Neuronal stem cell (in vitro differentiated cells): ENCODE measurements around the gene IMMP2L.

ENCODE experiments used
- DNase-seq: peaks from one replicate; pipeline ENCODE4 v3.0.0-alpha.2; 2013; ENCODE audit warnings: low spot score
- H2AFZ ChIP-seq: one replicate; pipeline ENCODE4 v1.6.1; 2013; ENCODE audit warnings: mild to moderate bottlenecking, low read length, inconsistent platforms
- H2AK5ac ChIP-seq: 2 replicates; pipeline ENCODE4 v1.6.1; 2013; ENCODE audit warnings: low read depth, mild to moderate bottlenecking, inconsistent platforms, low read length, moderate library complexity, mixed read lengths
- H2BK120ac ChIP-seq: 2 replicates; pipeline ENCODE4 v1.6.1; 2013; ENCODE audit warnings: low read depth, mild to moderate bottlenecking, inconsistent platforms, low read length, moderate library complexity, mixed read lengths
- H2BK12ac ChIP-seq: one replicate; pipeline ENCODE4 v1.6.1; 2013; ENCODE audit warnings: low read length, inconsistent platforms
- H2BK15ac ChIP-seq: 2 replicates; pipeline ENCODE4 v1.6.1; 2013; ENCODE audit warnings: mild to moderate bottlenecking, low read length, inconsistent platforms, mixed read lengths
- H2BK5ac ChIP-seq: one replicate; pipeline ENCODE4 v1.6.1; 2013; ENCODE audit warnings: inconsistent platforms, mild to moderate bottlenecking, low read length, moderate library complexity
- H3K14ac ChIP-seq: one replicate; pipeline ENCODE4 v1.6.1; 2013; ENCODE audit warnings: low read length, inconsistent platforms
- H3K18ac ChIP-seq: 2 replicates; pipeline ENCODE4 v1.6.1; 2013; ENCODE audit warnings: low read length, inconsistent platforms
- H3K23ac ChIP-seq: 2 replicates; pipeline ENCODE4 v1.6.1; 2013; ENCODE audit warnings: low read depth, mild to moderate bottlenecking, mixed read lengths, low read length, inconsistent platforms; ENCODE audit not compliant: poor library complexity
- H3K27ac ChIP-seq: replicated peaks from 3 replicates; pipeline ENCODE4 v1.5.1; 2013; ENCODE audit warnings: low read length, inconsistent platforms
- H3K27me3 ChIP-seq, 3 experiments: 2 replicates each; pipeline ENCODE4 v1.6.1; 2013; ENCODE audit warnings: low read length in 3 of 3, mild to moderate bottlenecking in 2 of 3, inconsistent platforms in 1 of 3, low read depth in 1 of 3, mixed read lengths in 1 of 3, moderate library complexity in 1 of 3; ENCODE audit not compliant: control insufficient read depth in 3 of 3, insufficient read depth in 3 of 3
- H3K36me3 ChIP-seq, 2 donors: replicated peaks in 1 of 2; 2 replicates each; pipeline ENCODE4 v1.6.1; 2013; ENCODE audit warnings: low read length in 2 of 2; ENCODE audit not compliant: control insufficient read depth in 2 of 2, insufficient read depth in 2 of 2
- H3K4ac ChIP-seq: 2 replicates; pipeline ENCODE4 v1.6.1; 2013; ENCODE audit warnings: inconsistent platforms, mild to moderate bottlenecking, low read length, moderate library complexity
- H3K4me1 ChIP-seq, 2 donors: 1 replicate in 1 of 2; 2 replicates in 1 of 2; pipeline ENCODE4 v1.6.1; 2013; ENCODE audit warnings: low read length in 2 of 2, low read depth in 1 of 2; ENCODE audit not compliant: control insufficient read depth in 2 of 2, insufficient read depth in 1 of 2
- H3K4me2 ChIP-seq: one replicate; pipeline ENCODE4 v1.6.1; 2013; ENCODE audit warnings: mild to moderate bottlenecking, low read length, inconsistent platforms; ENCODE audit not compliant: insufficient read depth, poor library complexity, severe bottlenecking
- H3K4me3 ChIP-seq, 2 donors: 2 replicates each; pipeline ENCODE4 v1.5.1; 2013; ENCODE audit warnings: low read length in 2 of 2, mild to moderate bottlenecking in 2 of 2, inconsistent platforms in 1 of 2, moderate library complexity in 1 of 2
- H3K79me1 ChIP-seq: one replicate; pipeline ENCODE4 v1.6.1; 2013; ENCODE audit warnings: low read depth, mild to moderate bottlenecking, inconsistent platforms, low read length, moderate library complexity
- H3K9ac ChIP-seq: one replicate; pipeline ENCODE4 v1.6.1; 2013; ENCODE audit warnings: mild to moderate bottlenecking, low read depth, low read length, inconsistent platforms; ENCODE audit not compliant: poor library complexity
- H3K9me3 ChIP-seq, 2 donors: replicated peaks in 1 of 2; 2 replicates each; pipeline versions ENCODE3 to v1.6.1; 2013; ENCODE audit warnings: low read length in 2 of 2, mild to moderate bottlenecking in 2 of 2, inconsistent platforms in 1 of 2, low read depth in 1 of 2, mixed read lengths in 1 of 2, moderate library complexity in 1 of 2; ENCODE audit not compliant: control insufficient read depth in 2 of 2, insufficient read depth in 1 of 2
- H4K8ac ChIP-seq: one replicate; pipeline ENCODE4 v1.6.1; 2013; ENCODE audit warnings: low read depth, mild to moderate bottlenecking, inconsistent platforms, low read length, moderate library complexity
- H4K91ac ChIP-seq: one replicate; pipeline ENCODE4 v1.6.1; 2013; ENCODE audit warnings: low read length, low read depth, mild to moderate bottlenecking, inconsistent platforms; ENCODE audit not compliant: poor library complexity
- WGBS, 2 donors: extraction: QIAGEN DNeasy Blood & Tissue Kit; methylation state at CpG; one replicate each; pipeline ENCODE4 v1.1.7; 2013; ENCODE audit warnings: missing lambda C conversion rate in 2 of 2, mixed read lengths in 1 of 2; ENCODE audit not compliant: insufficient read length in 2 of 2, insufficient replicate concordance in 1 of 2; ENCODE audit errors: extremely low coverage in 2 of 2; 5-methylcytosine and 5-hydroxymethylcytosine counted together

The IMMP2L gene

DNA sequence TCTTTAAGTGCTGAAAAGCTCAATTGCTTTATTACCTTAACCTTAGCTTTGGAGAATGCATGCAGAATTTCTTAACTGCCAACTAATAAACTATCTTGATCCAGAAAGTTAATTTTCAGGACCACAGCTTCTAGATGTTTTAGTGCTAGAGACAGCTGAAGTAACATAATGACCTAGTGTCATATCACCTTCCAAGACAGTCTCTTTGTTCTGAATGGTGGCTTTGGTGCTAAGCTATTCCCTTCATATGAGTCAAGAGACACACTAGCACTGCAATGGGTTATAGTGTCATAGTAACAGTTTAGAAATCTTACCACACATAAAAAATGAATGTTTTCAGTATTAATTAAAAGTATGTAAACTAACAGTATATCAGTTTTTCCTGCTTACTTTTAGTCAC is 586.8 kb downstream of the IMMP2L start:
- Histone ChIP-seq H3K9ac (no peak overlapping the region), H3K27me3 (no peaks in the 10 kb centered on the region), H3K23ac (no peak overlapping the region), H3K4me3 (no peak overlapping the region), H2AK5ac (no peak overlapping the region), H3K14ac (no peak overlapping the region), H4K8ac (no peak overlapping the region), H3K36me3 (no peaks in the 10 kb centered on the region), H3K79me1 (no peaks in the 10 kb centered on the region), H2BK12ac (no peak overlapping the region), H2BK5ac (no peak overlapping the region), H2BK120ac (no peak overlapping the region), H2AFZ (no peak overlapping the region), H3K27ac (no peak overlapping the region), H4K91ac (no peak overlapping the region), H3K9me3 (no peaks in the 10 kb centered on the region), H3K4me2 (no peak overlapping the region), H3K4ac (no peak overlapping the region), H3K18ac (no peak overlapping the region), H2BK15ac (no peak overlapping the region), H3K4me1 (peaks cover 1 to 3% of the 10 kb centered on the region in 2 donors)
- no peak for DNase-seq

DNA sequence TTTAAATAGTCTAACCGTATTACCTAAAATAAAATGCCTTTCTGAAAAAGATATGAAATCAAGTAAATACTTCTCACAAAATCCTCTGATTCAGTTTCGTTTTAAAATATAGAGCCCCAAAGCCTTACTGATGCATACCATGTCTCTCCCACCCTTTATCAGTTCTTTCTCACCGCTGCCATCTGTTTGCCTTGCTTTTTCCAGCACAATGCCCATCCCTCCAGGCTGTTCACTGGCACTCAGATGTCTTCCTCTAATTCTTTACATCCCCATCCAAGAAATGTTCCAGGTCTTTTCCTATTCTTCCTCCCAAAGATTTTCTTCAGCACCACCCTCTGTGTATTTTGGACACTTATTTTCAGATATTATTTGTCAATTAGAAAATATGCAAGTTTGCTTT is 587.9 kb downstream of the IMMP2L start:
- H3K23ac ChIP-seq: no peak overlapping the region
- H3K79me1 ChIP-seq: no peaks in the 10 kb centered on the region
- no peak overlapping the region for H4K91ac ChIP-seq
- H3K36me3 ChIP-seq: no peaks in the 10 kb centered on the region
- no peak for DNase-seq
- no peaks in the 10 kb centered on the region for H3K27me3 ChIP-seq
- no peak overlapping the region for H2AK5ac ChIP-seq
- H3K4me1 ChIP-seq: peaks cover 1 to 3% of the 10 kb centered on the region in 2 donors
- H3K4me3 ChIP-seq: no peak overlapping the region
- no peak overlapping the region for H3K4ac ChIP-seq
- no peak overlapping the region for H3K27ac ChIP-seq
- no peak overlapping the region for H2AFZ ChIP-seq
- WGBS, 2 donors: no CpG with 5 or more reads among the region's 3 CpGs
- no peak overlapping the region for H3K14ac ChIP-seq
- no peak overlapping the region for H2BK15ac ChIP-seq
- H4K8ac ChIP-seq: no peak overlapping the region
- no peak overlapping the region for H3K4me2 ChIP-seq
- H2BK5ac ChIP-seq: no peak overlapping the region
- H3K9ac ChIP-seq: no peak overlapping the region
- no peak overlapping the region for H2BK12ac ChIP-seq
- no peak overlapping the region for H3K18ac ChIP-seq
- no peak overlapping the region for H2BK120ac ChIP-seq
- no peaks in the 10 kb centered on the region for H3K9me3 ChIP-seq

DNA sequence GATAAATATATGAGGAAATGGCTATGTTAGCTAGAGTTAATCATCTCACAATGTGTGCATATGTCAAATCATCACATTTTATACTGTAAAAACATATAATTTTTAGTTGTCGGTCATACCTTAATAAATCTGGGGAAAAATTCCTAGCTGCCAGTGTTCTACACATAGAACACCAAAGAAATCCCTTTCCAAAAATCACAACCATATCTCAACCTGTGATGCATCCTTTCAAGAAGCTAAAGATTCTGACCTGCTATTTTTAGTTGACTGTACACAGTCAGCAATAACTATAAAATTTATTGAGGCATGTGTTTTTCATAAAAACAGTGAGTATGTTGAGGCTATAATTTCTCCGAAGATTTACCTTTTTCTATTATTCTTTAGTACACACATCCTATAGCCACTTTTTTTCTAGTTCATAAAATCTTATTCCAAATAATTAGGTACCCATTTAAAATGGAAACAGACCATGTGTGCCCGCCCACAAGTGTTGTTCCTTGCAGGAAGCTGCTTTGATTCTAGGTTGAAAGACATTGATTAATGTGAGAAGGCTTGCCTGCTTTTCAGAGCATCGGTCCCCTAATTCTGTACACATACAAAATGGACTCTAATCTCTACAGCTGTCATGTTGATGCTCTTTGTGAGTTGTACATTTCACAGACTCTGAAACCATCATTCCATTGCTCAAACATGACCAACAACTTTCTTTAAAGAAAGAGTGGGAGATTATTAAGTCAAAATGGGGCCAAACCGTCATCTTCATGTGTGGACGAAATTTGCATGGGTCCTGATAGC is 588.9 kb downstream of the IMMP2L start:
- H3K14ac ChIP-seq: no peak overlapping the region
- no CpG with 5 or more reads among the region's 6 CpGs for WGBS, 2 donors

DNA sequence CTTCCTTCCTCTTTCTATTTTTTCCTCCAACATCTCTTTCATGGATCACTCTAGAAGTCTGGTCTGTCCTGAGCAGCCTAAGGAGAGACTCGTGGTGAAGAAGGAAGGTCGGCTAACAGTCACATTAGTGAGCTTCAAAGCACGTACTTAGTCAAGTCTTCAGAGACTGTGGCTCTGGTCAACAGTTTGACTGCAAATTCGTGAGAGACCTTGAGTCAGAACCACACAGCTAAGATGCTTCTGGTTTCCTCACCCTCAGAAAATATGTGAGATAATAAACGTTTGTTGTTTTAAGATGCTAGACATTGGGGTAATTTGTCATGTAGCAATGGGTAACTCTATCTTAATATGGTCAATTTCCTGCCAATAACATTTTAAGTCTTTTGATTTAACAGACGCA is 597.5 kb downstream of the IMMP2L start:
- Histone ChIP-seq H3K9ac (no peak overlapping the region), H4K8ac (no peak overlapping the region), H3K18ac (no peak overlapping the region), H4K91ac (no peak overlapping the region), H3K36me3 (no peaks in the 10 kb centered on the region), H3K79me1 (no peaks in the 10 kb centered on the region), H3K4me1 (no peaks in the 10 kb centered on the region), H3K27me3 (no peaks in the 10 kb centered on the region), H2BK15ac (no peak overlapping the region), H3K4me2 (no peak overlapping the region), H2AFZ (no peak overlapping the region), H3K4me3 (no peak overlapping the region), H3K9me3 (no peaks in the 10 kb centered on the region), H3K14ac (no peak overlapping the region), H3K4ac (no peak overlapping the region), H2AK5ac (no peak overlapping the region), H2BK120ac (no peak overlapping the region), H3K27ac (no peak overlapping the region), H2BK12ac (no peak overlapping the region), H2BK5ac (no peak overlapping the region), H3K23ac (no peak overlapping the region)
- no peak for DNase-seq
- no CpG with 5 or more reads among the region's 6 CpGs for WGBS, 2 donors

More for the DNA sequence above, 588.9 kb downstream of the IMMP2L start:
- no peaks in the 10 kb centered on the region for H3K79me1 ChIP-seq
- no peak for DNase-seq
- no peak overlapping the region for H3K4me2 ChIP-seq
- H2BK12ac ChIP-seq: no peak overlapping the region
- no peak overlapping the region for H3K27ac ChIP-seq
- H2BK15ac ChIP-seq: no peak overlapping the region
- H3K4me1 ChIP-seq: peaks cover 1 to 3% of the 10 kb centered on the region in 2 donors
- no peak overlapping the region for H3K4ac ChIP-seq
- H2AFZ ChIP-seq: no peak overlapping the region
- no peak overlapping the region for H2AK5ac ChIP-seq
- H3K18ac ChIP-seq: no peak overlapping the region
- H4K91ac ChIP-seq: no peak overlapping the region
- H4K8ac ChIP-seq: no peak overlapping the region
- no peak overlapping the region for H3K23ac ChIP-seq
- H3K27me3 ChIP-seq: no peaks in the 10 kb centered on the region
- no peak overlapping the region for H3K4me3 ChIP-seq
- no peak overlapping the region for H3K9ac ChIP-seq
- no peaks in the 10 kb centered on the region for H3K9me3 ChIP-seq
- no peak overlapping the region for H2BK5ac ChIP-seq
- no peaks in the 10 kb centered on the region for H3K36me3 ChIP-seq
- H2BK120ac ChIP-seq: no peak overlapping the region
